ENCODE results near the gene BEST2. TPM values are rescaled to one million over a fixed set of nuclear protein-coding genes. Genes with fewer than 3 reads are reported as not detected.

Gene BEST2
- total RNA-seq, 1 experiment from 2014 or later: 0.10 TPM

- Histone ChIP-seq H3K36me3 (ENCODE audit: control insufficient read depth in 1 of 2, insufficient read depth in 2 of 2, low read length in 2 of 2) (no peaks in the 10 kb centered on the region), H2AFZ (ENCODE audit: low read depth, low read length, poor library complexity, severe bottlenecking) (no peak overlapping the region), H3K27me3 (ENCODE audit: insufficient read depth, low read length) (no peaks in the 10 kb centered on the region), H3K9ac (ENCODE audit: low read length) (peak overlapping the region; percentile 69), H3K4me2 (ENCODE audit: low read length) (peak overlapping the region; percentile 98), H3K9me2 (ENCODE audit: insufficient read depth) (no peaks in the 10 kb centered on the region), H3K9me3 (ENCODE audit: control insufficient read depth in 1 of 2, insufficient read depth in 1 of 2, low read depth in 1 of 2, low read length in 2 of 2) (no peaks in the 10 kb centered on the region), H3K79me2 (ENCODE audit: insufficient read depth, low read length) (no peaks in the 10 kb centered on the region), H3K4me1 (ENCODE audit: control insufficient read depth in 1 of 2, insufficient read depth in 2 of 2, low read length in 2 of 2) (peaks cover 78 to 90% of the 10 kb centered on the region in 2 experiments), H3K27ac (ENCODE audit: low read depth, low read length) (peak overlapping the region; percentile 89), H3K4me3 (replicated peaks in 1 of 2; ENCODE audit: low read depth in 1 of 2, low read length in 2 of 2) (peak overlapping the region; percentile 11 to 58; a peak in 3 of 4 replicates), H4K20me1 (ENCODE audit: insufficient read depth) (no peaks in the 10 kb centered on the region)
- intact Hi-C loops (cut with micrococcal nuclease): no loop called here
- ChIA-PET RAD21 (ENCODE audit: low non-redundant PET in 1 of 2, low total read pairs in 2 of 2, uncharacterized antibody in 2 of 2, unreplicated experiment in 2 of 2) (interaction anchor here in 1 of 2 experiments (1.3 kb wide), 1 partner anchor 7 kb away, joined by 4 read pairs; the partner anchor contains the start of gene JUNB), POLR2A (interaction anchor here (3.2 kb wide), 1 partner anchor 8 kb away, joined by 39 read pairs; the partner anchor contains the start of gene JUNB), CTCF (no interaction called here)
- no peak for DNase-seq (ENCODE audit: low read depth, low spot score)
- TF ChIP-seq RAD21 (IDR thresholded peaks at IDR 0.05; ENCODE audit: low read depth): no peak
- TF ChIP-seq ATF3 (IDR thresholded peaks at IDR 0.05): no peak
- no peak for TF ChIP-seq REST (IDR thresholded peaks at IDR 0.05; ENCODE audit: low read depth)
- TF ChIP-seq CBX3 (IDR thresholded peaks at IDR 0.05; ENCODE audit: low read depth): no peak
- TF ChIP-seq SIN3A (IDR thresholded peaks at IDR 0.05; ENCODE audit: low read depth): no peak
- no peak for TF ChIP-seq EGR1 (IDR thresholded peaks at IDR 0.05; ENCODE audit: low read depth)
- no peak for TF ChIP-seq POLR2A (IDR thresholded peaks at IDR 0.05; ENCODE audit: borderline replicate concordance, extremely low read depth, insufficient read depth, insufficient read length)
- TF ChIP-seq EZH2phosphoT487 (IDR thresholded peaks at IDR 0.05; ENCODE audit: borderline replicate concordance): no peak
- TF ChIP-seq MAX (IDR thresholded peaks at IDR 0.05): no peak
- TF ChIP-seq ZNF274 (IDR thresholded peaks at IDR 0.05; ENCODE audit: low read depth, low read length): no peak
- no peak for TF ChIP-seq POLR2AphosphoS5 (IDR thresholded peaks at IDR 0.05; ENCODE audit: low read depth, low read length)
- no peak for TF ChIP-seq ZBTB33 (IDR thresholded peaks at IDR 0.05; ENCODE audit: extremely low read depth, insufficient replicate concordance, low read length)
- no peak for TF ChIP-seq ZFX (IDR thresholded peaks at IDR 0.05)
- no TSS peak for BruUV-seq (replicated peaks)
- no peak for ATAC-seq
Observed at GRCh38 chr19:12783849-12784393, 32.3 kb downstream of the BEST2 start.

All from HCT116 (cell line).